Ureter (tissue), 1 donor: Measurements from ENCODE around the gene TRIP10. TPM values are rescaled to one million over a fixed set of nuclear protein-coding genes. Genes with fewer than 3 reads are reported as not detected.
A peak's percentile ranks its signal among the peaks of the same experiment; 100 is the strongest.
"Not testable (repeated sequence)": the region's sequence is repeated elsewhere in the genome, so short reads cannot be mapped to it uniquely, and the experiment has no call there.

Experiments
- DNase-seq: peaks from one replicate; pipeline ENCODE4 v3.0.0-alpha.2; 2020; ENCODE audit warnings: low spot score
- total RNA-seq: library from RNA; stranded (reverse); gene quantifications from one replicate; pipeline ENCODE4 v1.2.4, GENCODE V29; 2023
- donor health status: DM: yes; HTN: yes; CAD: no.

TRIP10 gene
- total RNA-seq, 1 donor from 2014 or later = 86.0 TPM

GRCh38 chr19:6768236-6768785 is 28.8 kb downstream of the TRIP10 start:
- no peak for DNase-seq

DNA sequence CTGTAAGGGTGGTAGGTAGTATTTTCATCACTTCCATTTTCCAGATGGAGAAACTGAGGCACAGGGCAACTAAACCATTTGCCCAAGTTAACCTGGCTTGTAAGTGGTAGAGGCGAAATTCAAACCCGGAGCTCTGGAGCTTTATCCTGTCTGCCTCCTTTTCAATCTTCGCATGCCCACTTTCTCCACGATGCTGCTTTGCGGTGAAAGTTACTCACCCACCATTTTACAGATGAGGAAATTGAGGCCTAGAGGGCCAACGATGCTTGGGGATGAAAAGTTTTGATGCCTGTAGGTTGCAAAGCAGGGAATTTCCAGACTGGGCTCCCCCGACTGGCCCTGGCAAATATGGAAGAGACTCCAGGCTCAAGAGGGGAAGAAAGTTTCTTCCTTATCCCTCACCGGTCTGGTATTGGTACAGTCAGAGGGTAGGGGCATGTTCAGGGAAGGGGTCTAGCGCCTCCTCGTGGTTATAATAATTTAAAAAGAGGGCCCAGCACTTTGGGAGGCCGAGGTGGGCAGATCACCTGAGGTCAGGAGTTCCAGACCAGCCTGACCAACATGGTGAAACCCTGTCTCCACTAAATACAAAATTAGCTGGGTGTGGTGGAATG is 29.6 kb downstream of the TRIP10 start:
- DNase-seq = no peak

GRCh38 chr19:6771648-6772027 is 32.2 kb downstream of the TRIP10 start:
- DNase-seq = not testable (repeated sequence)

DNA sequence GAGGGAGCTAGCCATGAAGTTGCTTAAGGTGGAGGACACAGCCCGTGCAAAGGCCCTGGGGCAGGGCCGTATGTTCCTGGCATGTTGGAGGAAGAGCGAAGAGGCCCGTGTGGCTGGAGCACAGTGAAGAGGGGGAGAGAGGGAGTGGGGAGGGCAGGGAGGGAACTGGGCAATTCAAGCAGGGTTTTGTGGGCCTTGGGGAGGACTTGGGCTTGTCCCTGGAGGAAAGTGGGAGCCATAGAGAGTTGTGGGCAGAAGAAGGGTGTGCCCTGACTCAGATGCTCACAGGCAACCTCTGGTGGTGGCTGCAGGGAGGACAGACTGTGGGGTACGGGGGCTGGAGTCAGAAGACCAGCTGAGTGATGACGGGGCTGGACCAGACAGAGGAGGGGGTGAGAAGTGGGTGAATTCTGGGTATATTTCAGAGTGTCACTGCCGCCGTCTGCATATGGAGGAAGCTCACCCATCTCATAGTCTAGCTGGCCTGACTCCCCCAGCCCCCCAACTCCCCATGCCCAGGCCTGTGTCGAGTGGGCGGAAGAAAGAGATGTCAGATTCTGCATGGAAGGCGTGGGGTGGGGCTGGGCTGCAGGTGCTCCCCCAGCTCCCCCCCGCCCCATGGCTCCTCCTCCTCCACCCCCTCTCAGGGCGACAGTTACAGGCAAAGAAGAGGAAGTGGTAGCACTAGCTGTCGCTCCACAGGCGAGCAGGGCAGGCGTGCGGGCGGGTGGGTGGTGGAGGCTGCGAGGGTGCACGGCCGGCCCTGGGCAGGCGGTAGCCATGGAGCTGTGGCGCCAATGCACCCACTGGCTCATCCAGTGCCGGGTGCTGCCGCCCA is 32.8 kb downstream of the TRIP10 start, which contains the start of gene VAV1:
TSS of gene VAV1 (plus strand) at position 681 of the 838 bp plus-strand sequence. CDS start at position 781, 100 bp downstream.
- peak; percentile 71 for DNase-seq

- no peak for DNase-seq
Observed at GRCh38 chr19:6772866-6773322, 33.4 kb downstream of the TRIP10 start.

- DNase-seq = no peak
Observed at GRCh38 chr19:6773323-6773931, 33.9 kb downstream of the TRIP10 start.

- no peak for DNase-seq
Observed at GRCh38 chr19:6774821-6775707, 35.6 kb downstream of the TRIP10 start.

GRCh38 chr19:6776045-6776444 is 36.6 kb downstream of the TRIP10 start:
- DNase-seq = not testable (repeated sequence)

DNA sequence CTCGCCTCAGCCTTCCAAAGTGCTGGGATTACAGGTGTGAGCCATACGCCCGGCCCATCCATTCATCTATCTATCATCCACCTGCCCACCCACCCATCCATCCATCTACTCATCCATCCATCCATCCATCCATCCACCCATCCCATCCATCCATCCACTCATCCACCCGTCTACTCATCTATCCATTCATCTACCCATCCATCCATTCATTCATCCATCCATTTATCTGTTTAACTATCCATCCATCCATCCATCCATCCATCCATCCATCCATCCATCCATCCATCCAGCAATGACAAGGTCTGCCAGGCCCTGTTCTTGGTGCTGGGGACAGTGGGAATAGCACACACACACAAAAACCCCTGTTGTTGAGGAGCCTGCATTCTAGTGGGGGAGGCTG is 37.5 kb downstream of the TRIP10 start:
- no peak for DNase-seq

DNA sequence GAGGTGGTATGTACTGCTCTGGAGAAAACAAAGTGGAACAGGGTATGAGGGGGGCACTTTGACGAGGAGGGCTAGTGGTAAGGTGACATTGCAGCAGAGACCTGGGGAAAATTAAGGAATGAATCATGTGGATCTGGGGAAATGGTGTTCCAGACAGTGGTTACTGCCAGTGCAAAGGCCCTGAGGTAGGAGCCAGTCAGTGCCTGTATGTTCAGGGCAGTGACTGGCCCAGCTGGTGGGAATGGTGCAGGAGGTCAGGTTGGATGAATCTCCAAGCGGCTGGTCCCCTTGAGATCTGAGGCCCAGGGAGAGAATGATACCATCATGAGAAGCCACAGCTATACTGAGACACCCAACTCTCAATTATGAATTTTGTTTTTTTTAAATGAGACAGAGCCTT is 38.0 kb downstream of the TRIP10 start:
- DNase-seq = no peak

DNA sequence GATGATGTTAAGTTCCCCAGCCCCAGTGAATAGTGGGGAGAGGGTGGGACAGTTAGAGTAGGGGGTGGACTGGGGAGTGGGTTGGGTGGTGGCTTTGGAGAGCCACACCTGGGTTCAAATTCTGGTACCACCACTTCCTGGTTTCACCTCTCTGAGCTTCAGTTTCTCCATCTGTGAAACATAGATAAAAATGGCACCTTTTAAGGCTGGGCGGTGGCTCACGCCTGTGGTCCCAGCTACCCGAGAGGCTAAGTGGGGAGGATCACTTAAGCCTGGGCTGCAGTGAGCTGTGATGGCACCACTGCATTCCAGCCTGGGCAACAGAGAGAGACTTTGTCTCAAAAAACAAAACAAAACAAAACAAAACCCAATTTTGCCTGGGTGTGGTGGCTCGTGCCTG is 38.9 kb downstream of the TRIP10 start:
- no peak for DNase-seq

DNA sequence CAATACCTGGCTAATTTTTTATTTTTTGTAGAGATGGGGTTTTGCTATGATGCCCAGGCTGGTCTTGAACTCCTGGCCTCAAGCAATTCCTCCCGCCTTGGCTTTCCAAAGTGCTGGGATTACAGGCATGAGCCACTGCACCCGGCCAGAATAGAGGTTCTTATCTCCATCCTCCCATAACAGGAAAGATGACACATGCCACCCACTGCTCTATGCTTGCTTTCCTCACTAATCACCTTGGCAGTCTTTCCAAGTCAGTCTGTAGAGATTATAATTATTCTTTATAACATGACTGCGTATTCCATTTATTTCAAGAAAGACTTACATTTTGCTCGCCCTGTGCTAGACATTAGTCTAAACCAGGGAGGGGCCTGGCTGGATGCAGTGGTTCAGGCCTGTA is 39.7 kb downstream of the TRIP10 start:
- no peak for DNase-seq

DNA sequence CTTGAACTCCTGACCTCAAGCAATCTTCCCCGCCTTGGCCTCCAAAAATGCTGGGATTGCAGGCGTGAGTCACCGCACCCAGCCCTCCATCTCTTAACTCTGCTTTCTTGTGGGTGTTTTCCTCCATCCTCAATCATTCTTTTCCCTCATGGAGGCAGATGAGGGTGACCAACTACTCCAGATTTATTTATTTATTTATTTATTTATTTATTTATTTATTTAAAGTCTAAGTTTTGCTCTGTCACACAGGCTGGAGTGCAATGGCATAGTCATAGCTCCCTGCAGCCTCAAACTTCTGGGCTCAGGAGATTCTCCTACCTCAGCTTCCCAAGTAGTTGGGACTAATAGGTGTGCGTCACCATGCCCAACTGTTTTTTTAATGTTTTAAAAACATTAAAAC is 47.9 kb downstream of the TRIP10 start:
- no peak for DNase-seq

- no peak for DNase-seq
Observed at GRCh38 chr19:6788896-6789295, 49.4 kb downstream of the TRIP10 start.

DNA sequence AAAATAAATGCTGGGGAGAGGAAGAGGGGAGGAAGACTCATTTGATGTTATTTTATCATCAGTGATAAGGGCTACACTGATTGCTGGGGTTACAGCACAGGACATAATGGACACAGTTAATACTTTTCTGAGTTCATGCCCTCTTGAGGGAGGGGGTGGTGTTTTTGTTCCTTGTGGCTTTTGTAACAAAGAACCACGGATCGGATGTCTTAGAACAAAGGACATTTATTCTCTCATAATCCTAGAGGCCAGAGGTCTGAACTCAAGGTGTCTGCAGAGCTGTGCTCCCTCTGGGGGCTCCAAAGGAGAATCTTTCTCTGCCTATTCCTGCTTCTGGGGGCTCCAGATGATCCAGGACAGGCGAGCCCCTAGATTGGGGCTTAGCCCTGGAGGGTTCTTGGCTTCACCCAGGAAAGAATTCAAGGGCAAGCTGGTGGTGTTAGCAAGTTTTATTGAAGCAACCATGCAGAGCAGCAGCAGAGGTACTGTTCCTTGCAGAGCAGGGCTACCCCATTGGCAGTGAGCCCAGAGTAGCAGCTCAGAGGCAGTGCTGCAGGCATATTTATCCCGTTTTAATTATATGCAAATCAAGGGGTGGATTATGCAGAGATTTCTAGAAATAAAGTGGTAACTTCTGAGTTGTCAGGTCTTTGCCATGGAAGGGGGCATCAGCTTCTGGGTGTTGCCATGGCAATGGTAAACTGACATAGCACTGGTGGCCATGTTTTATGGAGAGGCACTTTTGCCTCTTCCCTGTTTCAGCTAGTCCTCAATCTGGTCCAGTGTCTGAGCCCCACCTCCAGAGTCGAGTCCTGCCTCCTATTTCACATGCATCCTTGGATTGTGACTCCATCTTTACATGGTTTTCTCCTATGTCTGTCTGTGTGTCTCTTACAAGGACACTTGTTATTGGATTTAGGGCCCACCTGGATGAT is 51.0 kb downstream of the TRIP10 start:
- no peak for DNase-seq

DNA sequence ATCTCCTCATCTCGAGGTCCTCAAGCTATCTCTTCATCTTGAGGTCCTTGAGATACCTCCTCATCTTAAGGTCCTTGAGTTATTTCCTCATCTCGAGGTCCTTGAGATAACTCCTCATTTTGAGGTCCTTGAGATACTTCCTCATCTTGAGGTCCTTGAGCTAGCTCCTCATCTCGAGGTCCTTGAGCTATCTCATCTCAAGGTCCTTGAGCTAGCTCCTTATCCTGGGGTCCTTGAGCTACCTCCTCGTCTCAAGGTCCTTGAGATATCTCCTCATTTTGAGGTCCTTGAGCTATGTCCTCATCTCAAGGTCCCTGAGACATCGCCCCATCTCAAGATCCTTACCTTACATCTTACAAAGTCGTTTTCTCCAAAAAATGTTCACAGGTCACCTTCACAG is 51.8 kb downstream of the TRIP10 start:
- no peak for DNase-seq

DNA sequence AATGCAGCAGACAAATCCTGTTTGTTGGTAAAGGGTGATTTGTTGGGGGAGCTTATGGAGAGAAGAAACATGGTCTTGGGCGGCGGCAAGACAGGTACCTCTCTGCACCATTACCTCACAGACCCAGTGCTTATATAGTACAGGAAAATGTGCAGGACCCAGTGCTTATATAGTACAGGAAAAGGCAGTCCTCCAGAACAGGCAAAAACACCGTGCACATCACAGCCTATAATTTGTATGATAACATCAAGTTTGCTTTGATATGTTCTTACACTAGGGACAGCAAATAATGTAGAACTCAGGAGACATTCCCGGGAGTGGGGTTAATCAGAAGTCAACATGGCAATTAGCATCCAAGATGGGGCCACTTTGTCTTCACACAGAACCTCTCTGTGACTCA is 53.9 kb downstream of the TRIP10 start:
- no peak for DNase-seq

DNA sequence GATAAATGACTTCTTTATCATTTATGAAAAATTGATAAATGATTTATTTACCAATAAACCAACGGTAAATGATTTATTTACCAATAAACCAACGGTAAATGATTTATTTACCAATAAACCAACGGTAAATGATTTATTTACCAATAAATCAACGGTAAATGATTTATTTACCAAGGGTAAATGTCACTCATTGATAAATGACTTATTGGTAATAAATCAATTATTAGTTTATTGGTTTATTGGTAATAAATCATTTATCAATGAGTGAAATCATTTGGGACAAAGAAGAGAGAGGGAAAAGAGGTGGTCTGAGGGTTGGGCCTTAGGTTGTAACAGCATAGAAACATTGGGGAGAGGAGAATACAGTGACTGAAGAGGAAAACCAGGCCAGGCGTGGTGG is 54.5 kb downstream of the TRIP10 start:
- DNase-seq = no peak

- no peak for DNase-seq
Observed at GRCh38 chr19:6794686-6795431, 55.4 kb downstream of the TRIP10 start.

- no peak for DNase-seq
Observed at GRCh38 chr19:6796278-6796677, 56.8 kb downstream of the TRIP10 start.
